B cell (primary cell): ENCODE measurements around the gene ELMO1.

Experiments used
- EZH2 ChIP-seq: IDR thresholded peaks from 2 replicates; pipeline ENCODE4 v1.6.1; 2012; ENCODE audit warnings: borderline replicate concordance, low read depth, mild to moderate bottlenecking, moderate library complexity, low read length; ENCODE audit not compliant: insufficient read depth, poor library complexity, severe bottlenecking
- TF ChIP-seq, protein P1 (sequence below): fragments of 200-600 bp; IDR thresholded peaks from one replicate; pipeline ENCODE4 v1.8.0; 2022; ENCODE audit warnings: antibody characterized with exemption, mild to moderate bottlenecking

DNA sequence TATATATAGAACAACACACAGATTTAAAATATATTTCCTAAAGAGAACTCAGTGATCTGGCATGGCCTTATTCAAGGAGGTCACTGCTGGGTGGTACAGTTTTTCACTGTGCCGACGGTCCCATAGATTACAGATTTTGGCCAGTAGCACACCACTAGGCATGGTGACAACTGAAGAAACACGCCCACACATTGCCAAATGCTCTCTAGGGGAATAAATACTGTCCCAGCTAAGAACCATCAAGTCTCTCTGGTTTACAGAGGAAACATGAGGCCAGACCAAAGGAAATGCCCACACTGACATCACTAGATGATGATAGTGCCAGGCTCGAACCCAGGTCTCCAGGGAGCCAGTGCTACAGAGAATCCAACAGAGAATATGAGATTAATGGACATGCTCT lies 316.8 kb downstream of the ELMO1 start:
- TF ChIP-seq, protein P1, sequence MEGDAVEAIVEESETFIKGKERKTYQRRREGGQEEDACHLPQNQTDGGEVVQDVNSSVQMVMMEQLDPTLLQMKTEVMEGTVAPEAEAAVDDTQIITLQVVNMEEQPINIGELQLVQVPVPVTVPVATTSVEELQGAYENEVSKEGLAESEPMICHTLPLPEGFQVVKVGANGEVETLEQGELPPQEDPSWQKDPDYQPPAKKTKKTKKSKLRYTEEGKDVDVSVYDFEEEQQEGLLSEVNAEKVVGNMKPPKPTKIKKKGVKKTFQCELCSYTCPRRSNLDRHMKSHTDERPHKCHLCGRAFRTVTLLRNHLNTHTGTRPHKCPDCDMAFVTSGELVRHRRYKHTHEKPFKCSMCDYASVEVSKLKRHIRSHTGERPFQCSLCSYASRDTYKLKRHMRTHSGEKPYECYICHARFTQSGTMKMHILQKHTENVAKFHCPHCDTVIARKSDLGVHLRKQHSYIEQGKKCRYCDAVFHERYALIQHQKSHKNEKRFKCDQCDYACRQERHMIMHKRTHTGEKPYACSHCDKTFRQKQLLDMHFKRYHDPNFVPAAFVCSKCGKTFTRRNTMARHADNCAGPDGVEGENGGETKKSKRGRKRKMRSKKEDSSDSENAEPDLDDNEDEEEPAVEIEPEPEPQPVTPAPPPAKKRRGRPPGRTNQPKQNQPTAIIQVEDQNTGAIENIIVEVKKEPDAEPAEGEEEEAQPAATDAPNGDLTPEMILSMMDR = no peak
- no peak for TF ChIP-seq EZH2
